SK-N-SH (cell line): ENCODE data around the gene ANKRD49. TPM values are rescaled to one million over a fixed set of nuclear protein-coding genes. Genes with fewer than 3 reads are reported as not detected.

Experiments used
- CTCF ChIA-PET: fragments of 300-600, 350-600 bp; formaldehyde crosslinking; extraction: SDS; loops from one replicate; lab custom pipeline; 2021; lab: Yijun Ruan, JAX
- POLR2A ChIA-PET: fragments of 350-600 bp; sonication (Branson Sonifier 250); formaldehyde crosslinking; extraction: SDS; loops from one replicate; lab custom pipeline; 2020; ENCODE audit warnings: antibody characterized with exemption, inconsistent platforms; lab: Yijun Ruan, JAX
- DNase-seq: peaks from one replicate; pipeline ENCODE4 v3.0.0; 2012
- H2AFZ ChIP-seq: fragments of 200-600 bp; sonication (generic); 2 replicates; pipeline ENCODE4 v1.8.1; 2016; ENCODE audit warnings: antibody characterized with exemption, mild to moderate bottlenecking, low read depth
- H3F3A ChIP-seq: fragments of 200-600 bp; sonication (generic); replicated peaks from 2 replicates; pipeline ENCODE3; 2016; ENCODE audit warnings: antibody characterized with exemption, mild to moderate bottlenecking; ENCODE audit not compliant: insufficient read depth
- H3K27ac ChIP-seq, 2 experiments: fragments of 200-500 bp in 1 of 2; fragments of 200-600 bp in 1 of 2; sonication (Bioruptor generic) in 1 of 2; sonication (generic), shearing (Covaris generic) in 1 of 2; 2 replicates each; pipeline versions ENCODE4 v1.5.1 to v1.6.1; 2014 to 2016; ENCODE audit warnings: low read depth in 2 of 2, inconsistent platforms in 1 of 2, low read length in 1 of 2, mild to moderate bottlenecking in 1 of 2, mixed read lengths in 1 of 2
- H3K27me3 ChIP-seq: fragments of 200-600 bp; sonication (generic), shearing (Covaris generic); 2 replicates; pipeline ENCODE4 v1.6.1; 2016; ENCODE audit warnings: mixed run types; ENCODE audit not compliant: insufficient read depth
- H3K36me3 ChIP-seq, 2 experiments: fragments of 200-500 bp in 1 of 2; fragments of 200-600 bp in 1 of 2; sonication (Bioruptor generic) in 1 of 2; sonication (generic) in 1 of 2; replicated peaks in 1 of 2; 2 replicates each; pipeline versions ENCODE3 to v1.5.1; 2014 to 2016; ENCODE audit warnings: low read length in 1 of 2, mild to moderate bottlenecking in 1 of 2; ENCODE audit not compliant: insufficient read depth in 2 of 2, control insufficient read depth in 1 of 2
- H3K4me1 ChIP-seq, 2 experiments: fragments of 200-500 bp in 1 of 2; fragments of 200-600 bp in 1 of 2; sonication (Bioruptor generic) in 1 of 2; sonication (generic), shearing (Covaris generic) in 1 of 2; 2 replicates each; pipeline versions ENCODE4 v1.5.1 to v1.6.1; 2014 to 2016; ENCODE audit warnings: low read depth in 1 of 2, low read length in 1 of 2, mixed run types in 1 of 2; ENCODE audit not compliant: insufficient read depth in 2 of 2, control insufficient read depth in 1 of 2
- H3K4me2 ChIP-seq: fragments of 200-600 bp; sonication (generic), shearing (Covaris generic); 2 replicates; pipeline ENCODE4 v1.6.1; 2017; ENCODE audit warnings: mixed run types
- H3K4me3 ChIP-seq, 2 experiments: fragments of 200-500 bp in 1 of 2; fragments of 200-600 bp in 1 of 2; sonication (Bioruptor generic) in 1 of 2; sonication (generic), shearing (Covaris generic) in 1 of 2; 2 replicates each; pipeline versions ENCODE4 v1.5.1 to v1.8.1; 2014 to 2016; ENCODE audit warnings: low read depth in 2 of 2, inconsistent platforms in 1 of 2, low read length in 1 of 2, mild to moderate bottlenecking in 1 of 2, mixed read lengths in 1 of 2, moderate library complexity in 1 of 2
- H3K79me2 ChIP-seq: fragments of 200-600 bp; sonication (generic); 2 replicates; pipeline ENCODE4 v1.8.1; 2017; ENCODE audit warnings: mild to moderate bottlenecking; ENCODE audit not compliant: insufficient read depth
- H3K9ac ChIP-seq: fragments of 200-600 bp; sonication (generic); 2 replicates; pipeline ENCODE4 v1.6.1; 2017; ENCODE audit warnings: mixed run types
- H3K9me2 ChIP-seq: fragments of 200-600 bp; sonication (generic); 2 replicates; pipeline ENCODE4 v1.6.1; 2017; ENCODE audit warnings: mixed run types
- H3K9me3 ChIP-seq: fragments of 200-600 bp; sonication (generic); 2 replicates; pipeline ENCODE4 v1.6.1; 2017; ENCODE audit warnings: mixed run types, mild to moderate bottlenecking, moderate library complexity
- H4K20me1 ChIP-seq: fragments of 200-600 bp; sonication (generic); 2 replicates; pipeline ENCODE4 v1.6.1; 2017; ENCODE audit warnings: mild to moderate bottlenecking, mixed run types; ENCODE audit not compliant: insufficient read depth
- CHD2 ChIP-seq: fragments of 150-350 bp; IDR thresholded peaks from 2 replicates; pipeline ENCODE4 v1.6.1; 2018; ENCODE audit warnings: low read length; ENCODE audit not compliant: partially characterized antibody
- FOSL2 ChIP-seq: IDR thresholded peaks from 2 replicates; pipeline ENCODE4 v1.4.0; 2012; ENCODE audit warnings: low read depth, mild to moderate bottlenecking, moderate library complexity, borderline replicate concordance
- FOXJ3 ChIP-seq: sonication (generic); formaldehyde crosslinking; IDR thresholded peaks from 2 replicates; pipeline ENCODE4 v1.5.1; 2020; ENCODE audit warnings: mild to moderate bottlenecking, missing genetic modification reagents
- GATA2 ChIP-seq: sonication (generic); formaldehyde crosslinking; IDR thresholded peaks from 2 replicates; pipeline ENCODE4 v1.5.0; 2020; ENCODE audit warnings: mild to moderate bottlenecking, missing genetic modification reagents
- IRF3 ChIP-seq: fragments of 150-350 bp; IDR thresholded peaks from 2 replicates; pipeline ENCODE4 v1.6.1; 2016; ENCODE audit warnings: mild to moderate bottlenecking, low read depth, low read length
- JUND ChIP-seq: IDR thresholded peaks from 2 replicates; pipeline ENCODE4 v1.4.0; 2012
- MEF2A ChIP-seq: IDR thresholded peaks from 2 replicates; pipeline ENCODE4 v1.4.0; 2012; ENCODE audit warnings: low read depth, borderline replicate concordance
- MXI1 ChIP-seq: IDR thresholded peaks from 2 replicates; pipeline ENCODE4 v1.6.1; 2012; ENCODE audit warnings: mild to moderate bottlenecking, low read depth, low read length, improper control_type of control experiment
- NRF1 ChIP-seq: IDR thresholded peaks from 2 replicates; pipeline ENCODE4 v1.6.1; 2012; ENCODE audit warnings: low read depth, mild to moderate bottlenecking, low read length
- RAD21 ChIP-seq: IDR thresholded peaks from 2 replicates; pipeline ENCODE4 v1.6.1; 2012; ENCODE audit warnings: mild to moderate bottlenecking, low read length
- RCOR1 ChIP-seq: fragments of 150-350 bp; IDR thresholded peaks from 2 replicates; pipeline ENCODE4 v1.6.1; 2017; ENCODE audit warnings: antibody characterized with exemption, low read length
- REST ChIP-seq: IDR thresholded peaks from 2 replicates; pipeline ENCODE4 v1.6.1; 2012; ENCODE audit warnings: mild to moderate bottlenecking, low read depth, low read length, moderate library complexity
- RFX5 ChIP-seq: IDR thresholded peaks from 2 replicates; pipeline ENCODE4 v1.6.1; 2012; ENCODE audit warnings: mild to moderate bottlenecking, improper control_type of control experiment, low read length
- SMC3 ChIP-seq: IDR thresholded peaks from 2 replicates; pipeline ENCODE4 v1.6.1; 2012; ENCODE audit warnings: low read depth, low read length, improper control_type of control experiment
- TEAD4 ChIP-seq: IDR thresholded peaks from 2 replicates; pipeline ENCODE4 v1.4.0; 2012; ENCODE audit warnings: mild to moderate bottlenecking, borderline replicate concordance; ENCODE audit not compliant: insufficient read depth
- WGBS: methylation state at CpG from one replicate; pipeline ENCODE4 v1.1.6; 2017; ENCODE audit warnings: low lambda C conversion rate; 5-methylcytosine and 5-hydroxymethylcytosine counted together
- polyA plus RNA-seq, 3 experiments: library from polyadenylated mRNA; depleted of rRNA; stranded (reverse); fragments of >200 nt; gene quantifications; 2 replicates each; pipeline ENCODE4 v1.2.3, GENCODE V29; 2012
- TF ChIP-seq, protein P1 (sequence below): IDR thresholded peaks from 2 replicates; pipeline ENCODE4 v1.4.0; 2012; ENCODE audit warnings: low read depth

The ANKRD49 gene
- polyA plus RNA-seq, 1 of the 3 experiments (the other 2 are of a cell fraction), result 4.9 TPM

DNA sequence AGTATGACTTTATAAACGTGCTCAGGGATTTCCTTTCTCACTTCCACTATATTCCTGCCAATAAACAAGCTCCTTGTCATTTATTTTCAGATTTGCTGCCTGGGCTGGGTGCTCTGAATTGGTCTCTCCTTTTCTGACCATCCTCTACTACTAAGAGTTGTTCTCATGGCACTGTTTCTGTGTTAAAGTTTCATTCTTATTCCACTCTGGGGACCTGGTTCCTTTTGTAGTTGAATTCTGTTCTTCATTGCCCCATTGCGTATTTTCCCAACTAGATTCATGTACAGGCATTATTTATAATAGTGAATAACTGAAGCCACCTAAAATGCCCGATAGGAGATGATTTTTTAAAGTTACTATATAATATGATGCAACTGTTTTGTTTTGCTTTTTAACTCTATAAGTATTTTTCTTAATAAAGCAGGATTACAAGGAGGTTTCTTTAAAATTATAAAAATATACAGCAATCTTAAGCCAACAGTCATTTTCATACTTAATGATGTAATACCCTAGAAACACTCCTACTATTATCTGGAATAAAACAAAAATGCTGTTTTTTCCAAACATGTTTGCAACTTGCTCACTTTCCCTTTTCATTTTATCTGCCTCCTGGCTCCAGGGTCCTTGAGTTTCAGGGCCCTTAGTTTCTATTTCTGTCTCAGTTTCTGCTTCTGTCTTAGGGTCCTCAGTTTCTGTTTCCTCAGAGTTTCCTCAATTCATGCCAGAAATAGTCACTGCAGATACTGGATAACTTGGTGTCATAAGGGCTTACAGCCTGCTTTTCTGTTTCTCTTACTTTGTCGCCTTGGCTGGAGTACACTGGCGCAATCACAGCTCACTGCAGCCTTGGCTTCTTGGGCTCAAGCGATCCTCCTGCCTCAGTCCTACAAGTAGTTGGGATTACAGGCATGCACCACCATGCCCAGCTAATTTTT is 40.2 kb downstream of the ANKRD49 start:
- H2AFZ ChIP-seq, result peak overlapping the region; percentile 19; the same call in 1 of the 2 replicates
- CTCF ChIA-PET, result interaction anchor here (0.6 to 1.0 kb wide), 3 partner anchors 8 to 1297 kb away, joined by 3 read pairs; no protein-coding TSS in a partner anchor

GRCh38 chr11:94536386-94536785 is 42.6 kb downstream of the ANKRD49 start:
- Histone ChIP-seq H3K9ac (no peak overlapping the region), H3K4me2 (no peak overlapping the region), H3K4me1 (no peaks in the 10 kb centered on the region), H2AFZ (no peak overlapping the region), H3K27me3 (no peaks in the 10 kb centered on the region), H3K9me2 (no peaks in the 10 kb centered on the region), H3K36me3 (no peaks in the 10 kb centered on the region), H4K20me1 (no peaks in the 10 kb centered on the region), H3K79me2 (no peaks in the 10 kb centered on the region), H3F3A (no peaks in the 10 kb centered on the region), H3K4me3 (no peak overlapping the region), H3K9me3 (no peaks in the 10 kb centered on the region), H3K27ac (no peak overlapping the region)
- CTCF ChIA-PET, result interaction anchor here (1.5 to 2.7 kb wide), 2 partner anchors 11 to 17 kb away, joined by 3 to 8 read pairs; no protein-coding TSS in a partner anchor
- POLR2A ChIA-PET, result no interaction called here
- DNase-seq, result no peak
- TF ChIP-seq FOXJ3 (CRISPR knock-in tag), result no peak
- no peak for TF ChIP-seq JUND
- no peak for TF ChIP-seq REST
- no peak for TF ChIP-seq CHD2
- no peak for TF ChIP-seq TEAD4
- no peak for TF ChIP-seq RAD21
- TF ChIP-seq NRF1, result no peak
- TF ChIP-seq FOSL2, result no peak
- TF ChIP-seq, protein P1, sequence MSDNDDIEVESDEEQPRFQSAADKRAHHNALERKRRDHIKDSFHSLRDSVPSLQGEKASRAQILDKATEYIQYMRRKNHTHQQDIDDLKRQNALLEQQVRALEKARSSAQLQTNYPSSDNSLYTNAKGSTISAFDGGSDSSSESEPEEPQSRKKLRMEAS, result no peak
- TF ChIP-seq RFX5, result no peak
- TF ChIP-seq RCOR1, result no peak
- TF ChIP-seq MEF2A, result no peak
- no peak for TF ChIP-seq SMC3
- TF ChIP-seq MXI1, result no peak
- no peak for TF ChIP-seq IRF3

More for the DNA sequence above, 40.2 kb downstream of the ANKRD49 start:
- H3K27ac ChIP-seq, result no peak overlapping the region
- no peak for TF ChIP-seq GATA2 (CRISPR knock-in tag)
- TF ChIP-seq, protein P1, result no peak
- DNase-seq, result no peak
- no peaks in the 10 kb centered on the region for H4K20me1 ChIP-seq
- H3K9ac ChIP-seq, result no peak overlapping the region
- no peaks in the 10 kb centered on the region for H3K9me2 ChIP-seq
- no peaks in the 10 kb centered on the region for H3K4me1 ChIP-seq
- POLR2A ChIA-PET, result no interaction called here
- H3K9me3 ChIP-seq, result no peaks in the 10 kb centered on the region
- no peak overlapping the region for H3K4me2 ChIP-seq
- H3K27me3 ChIP-seq, result no peaks in the 10 kb centered on the region
- H3K79me2 ChIP-seq, result no peaks in the 10 kb centered on the region
- H3F3A ChIP-seq, result no peaks in the 10 kb centered on the region
- H3K36me3 ChIP-seq, result no peaks in the 10 kb centered on the region
- 75% methylated on average over 6 of the region's 6 CpGs for WGBS
- H3K4me3 ChIP-seq, result no peak overlapping the region
